GM20000 (cell line): Measurements from ENCODE around the gene CTRB2.

Source experiments
- DNase-seq: peaks from one replicate; pipeline ENCODE4 v3.0.0; 2012; ENCODE audit warnings: low spot score
- CTCF ChIP-seq: IDR thresholded peaks from 2 replicates; pipeline ENCODE4 v1.5.1; 2012; ENCODE audit warnings: mild to moderate bottlenecking, control low read depth; ENCODE audit errors: extremely low read depth, missing control alignments

CTRB2 gene

GRCh38 chr16:75239542-75240122, 32.7 kb upstream of the CTRB2 start:
- TF ChIP-seq CTCF: no peak
- DNase-seq: no peak

- DNase-seq: no peak
- no peak for TF ChIP-seq CTCF
Observed at GRCh38 chr16:75238853-75239541, 32.0 kb upstream of the CTRB2 start.

DNA sequence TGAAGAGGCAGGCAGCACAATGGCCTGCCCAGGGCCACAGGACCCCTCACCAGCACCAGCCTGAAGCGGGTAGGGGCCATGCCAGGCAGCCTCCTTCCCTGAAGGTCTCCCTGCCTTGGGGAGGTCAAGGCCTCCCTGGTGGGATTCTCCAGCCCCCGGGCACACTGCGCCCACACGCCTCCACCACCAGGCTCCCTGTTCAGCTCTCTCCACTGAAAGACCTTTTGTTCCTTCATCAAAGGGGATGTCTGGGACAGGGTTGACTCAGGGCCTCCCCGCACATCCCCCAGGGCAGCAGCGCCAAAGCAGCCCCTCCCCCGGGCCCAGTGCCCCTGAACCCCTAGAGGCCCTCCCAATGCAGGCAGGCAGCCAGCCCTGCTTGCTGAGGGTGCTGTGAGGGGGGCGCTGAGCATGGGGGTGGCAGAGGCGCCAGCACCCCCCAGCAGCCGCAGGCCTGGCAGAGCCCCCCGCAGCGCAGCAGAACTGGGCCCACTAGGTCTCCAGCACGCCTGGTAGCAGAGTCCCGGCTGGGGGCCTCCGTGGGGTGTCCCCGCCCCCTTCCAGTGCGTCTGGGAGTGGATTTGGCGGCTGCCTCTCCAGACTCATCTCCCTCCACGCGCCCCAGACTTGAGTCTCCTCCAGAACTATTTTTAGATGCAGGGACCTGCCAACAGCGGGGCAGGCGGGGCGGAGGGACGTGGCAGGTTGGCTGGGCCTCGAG, 31.3 kb upstream of the CTRB2 start:
- TF ChIP-seq CTCF: no peak
- no peak for DNase-seq

DNA sequence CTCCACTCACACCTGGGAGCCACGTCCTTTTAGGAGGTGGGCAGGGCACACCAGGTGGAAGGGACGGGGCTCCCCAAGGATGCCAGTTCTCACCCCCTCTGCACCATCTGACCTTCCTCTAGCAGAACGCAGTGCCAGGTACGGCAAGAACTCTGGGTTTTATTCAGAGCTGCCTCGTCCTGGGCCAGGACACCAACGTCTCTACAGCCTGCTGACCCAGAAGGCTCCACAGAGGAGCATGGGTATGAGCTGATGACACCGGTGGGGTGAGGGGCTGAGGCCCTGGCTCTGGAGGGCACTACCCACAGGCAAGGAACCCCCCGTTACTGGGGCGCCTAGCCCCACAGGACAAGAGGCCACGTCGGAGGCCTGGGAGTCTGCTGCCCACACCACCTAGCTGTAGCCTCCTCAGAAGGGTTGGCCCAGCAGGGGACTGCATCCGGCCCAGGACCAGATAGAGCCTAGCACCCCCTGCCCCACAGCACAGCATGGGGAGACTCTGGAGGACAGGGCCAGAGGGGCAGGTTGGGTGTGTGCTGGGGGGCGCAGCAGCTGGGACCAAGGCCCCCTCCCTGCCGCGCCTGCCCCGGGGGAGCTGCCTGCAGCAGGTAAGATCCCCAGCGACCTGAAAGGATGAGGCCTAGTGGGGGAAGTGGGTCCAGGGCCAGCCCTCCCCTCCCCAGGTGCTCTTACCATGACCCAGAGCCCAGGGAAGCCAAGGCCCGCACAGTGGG, 30.6 kb upstream of the CTRB2 start:
- DNase-seq: no peak
- no peak for TF ChIP-seq CTCF

DNA sequence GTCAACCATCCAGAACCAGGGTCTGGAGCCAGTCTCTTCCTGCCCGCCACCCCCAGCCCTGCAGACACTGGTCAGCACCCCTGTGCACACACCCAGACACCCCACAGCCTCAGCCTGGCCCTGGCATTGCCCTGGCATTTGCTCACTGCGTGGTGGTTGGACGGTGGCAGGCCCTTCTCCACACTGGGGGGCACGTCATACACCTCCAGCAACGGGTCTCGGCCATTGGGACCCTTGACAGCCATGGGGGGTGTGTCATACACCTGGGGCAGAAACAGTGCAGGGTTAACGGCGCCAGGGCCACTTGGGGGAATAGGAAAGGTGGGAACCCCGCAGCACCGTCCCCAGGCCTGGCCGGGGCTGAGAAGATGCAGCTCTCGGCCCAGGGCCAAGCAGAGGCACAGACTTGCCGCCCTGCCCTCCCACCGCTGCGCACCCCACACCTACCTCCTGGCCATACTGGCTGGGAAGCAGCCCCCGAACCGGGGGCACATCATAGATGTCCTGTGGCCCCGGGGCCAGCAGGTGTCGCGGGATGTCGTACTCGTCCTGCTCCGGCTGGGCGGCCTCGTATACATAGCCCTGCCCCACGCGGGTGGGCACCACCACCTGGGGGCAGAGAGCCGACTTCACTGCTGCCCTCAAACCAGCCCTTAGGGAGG, 29.9 kb upstream of the CTRB2 start:
- TF ChIP-seq CTCF: no peak
- DNase-seq: no peak

DNA sequence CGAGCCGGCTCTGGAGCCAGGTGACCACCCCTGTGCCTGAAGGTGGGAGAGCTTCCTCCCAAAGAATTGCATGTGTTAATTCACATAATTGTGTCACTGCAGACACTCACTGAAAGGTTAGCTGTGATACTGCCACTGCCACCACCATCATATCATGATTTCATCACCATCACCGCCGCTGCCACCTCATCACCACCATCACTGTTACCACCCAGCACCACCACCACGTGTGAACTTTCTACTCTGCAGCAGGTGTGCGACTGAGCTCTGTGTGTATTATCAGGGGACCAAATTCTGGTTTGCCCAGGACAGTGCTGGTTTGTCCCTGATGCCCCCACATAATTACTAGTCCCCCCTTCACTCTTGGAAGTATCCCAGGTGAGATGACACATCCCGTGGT, 29.3 kb upstream of the CTRB2 start:
- TF ChIP-seq CTCF: no peak
- no peak for DNase-seq
